ENCODE data around the gene SLC34A2.

Gene SLC34A2

GRCh38 chr4:25727711-25728493, 72.3 kb downstream of the SLC34A2 start:
- no peak for DNase-seq
